HEK293 (cell line): Measurements from ENCODE around the gene TMCC1.

Experiments used
- CTCF ChIA-PET: fragments of 350-600 bp; formaldehyde crosslinking; extraction: SDS; loops from one replicate; lab custom pipeline; 2021; ENCODE audit warnings: antibody characterized with exemption; lab: Yijun Ruan, JAX
- POLR2A ChIA-PET: fragments of 300-600 bp; formaldehyde crosslinking; extraction: SDS; loops from one replicate; lab custom pipeline; 2020; ENCODE audit warnings: antibody characterized with exemption, inconsistent platforms; lab: Yijun Ruan, JAX
- H3K27ac ChIP-seq: fragments of 200-500 bp; sonication (Bioruptor generic); 2 replicates; pipeline ENCODE4 v1.5.1; 2014; ENCODE audit warnings: low read depth, low read length, control low read depth, inconsistent platforms; ENCODE audit errors: extremely low read depth
- H3K36me3 ChIP-seq, 2 experiments: fragments of 200-500 bp in 1 of 2; sonication (Bioruptor generic) in 1 of 2; 1 replicate in 1 of 2; 2 replicates in 1 of 2; pipeline ENCODE4 v1.5.1; 2014 to 2017; ENCODE audit warnings: inconsistent platforms in 2 of 2, low read length in 2 of 2; ENCODE audit not compliant: control insufficient read depth in 2 of 2, insufficient read depth in 1 of 2
- H3K4me1 ChIP-seq: fragments of 200-500 bp; sonication (Bioruptor generic); 2 replicates; pipeline ENCODE4 v1.5.1; 2014; ENCODE audit warnings: mild to moderate bottlenecking, low read length, inconsistent platforms; ENCODE audit not compliant: control insufficient read depth, insufficient read depth
- H3K4me3 ChIP-seq: 2 replicates; pipeline ENCODE4 v1.5.1; 2011; ENCODE audit warnings: low read depth, mild to moderate bottlenecking, control low read depth, low read length, moderate library complexity
- H3K9me3 ChIP-seq: fragments of 200-500 bp; sonication (Bioruptor generic); 2 replicates; pipeline ENCODE4 v1.5.1; 2014; ENCODE audit warnings: low read depth, low read length, inconsistent platforms; ENCODE audit not compliant: control insufficient read depth, insufficient read depth
- SP3 ChIP-seq: fragments of 450-650 bp; formaldehyde crosslinking; IDR thresholded peaks from 2 replicates; pipeline ENCODE4 v1.5.1; 2016; ENCODE audit warnings: missing biosample characterization, missing genetic modification characterization
- YY1 ChIP-seq: fragments of 450-650 bp; formaldehyde crosslinking; IDR thresholded peaks from 2 replicates; pipeline ENCODE4 v1.5.1; 2018; ENCODE audit warnings: missing biosample characterization, missing genetic modification characterization
- ZBTB49 ChIP-seq: fragments of 450-650 bp; formaldehyde crosslinking; IDR thresholded peaks from 2 replicates; pipeline ENCODE4 v1.5.1; 2016; ENCODE audit warnings: missing biosample characterization, missing genetic modification characterization, low read depth
- ZBTB7A ChIP-seq: fragments of 450-650 bp; formaldehyde crosslinking; IDR thresholded peaks from 2 replicates; pipeline ENCODE4 v1.5.1; 2016; ENCODE audit warnings: low read depth, missing biosample characterization, missing genetic modification characterization
- ZNF133 ChIP-seq: fragments of 450-650 bp; formaldehyde crosslinking; IDR thresholded peaks from 2 replicates; pipeline ENCODE4 v1.5.1; 2016; ENCODE audit warnings: missing biosample characterization, missing genetic modification characterization
- ZNF138 ChIP-seq: fragments of 450-650 bp; formaldehyde crosslinking; IDR thresholded peaks from 2 replicates; pipeline ENCODE4 v1.5.1; 2016; ENCODE audit warnings: missing biosample characterization, missing genetic modification characterization, borderline replicate concordance
- ZNF157 ChIP-seq: fragments of 450-650 bp; formaldehyde crosslinking; IDR thresholded peaks from 2 replicates; pipeline ENCODE4 v1.5.1; 2016; ENCODE audit warnings: missing biosample characterization, missing genetic modification characterization
- ZNF184 ChIP-seq: fragments of 450-650 bp; IDR thresholded peaks from 2 replicates; pipeline ENCODE4 v1.5.1; 2018; ENCODE audit warnings: missing biosample characterization, mild to moderate bottlenecking, missing genetic modification characterization
- ZNF23 ChIP-seq: fragments of 450-650 bp; formaldehyde crosslinking; IDR thresholded peaks from 2 replicates; pipeline ENCODE4 v1.5.1; 2016; ENCODE audit warnings: missing biosample characterization, missing genetic modification characterization, borderline replicate concordance
- ZNF248 ChIP-seq: fragments of 450-650 bp; formaldehyde crosslinking; IDR thresholded peaks from 2 replicates; pipeline ENCODE4 v1.5.1; 2017; ENCODE audit warnings: missing biosample characterization, missing genetic modification characterization
- ZNF26 ChIP-seq: fragments of 450-650 bp; formaldehyde crosslinking; IDR thresholded peaks from 2 replicates; pipeline ENCODE4 v1.5.1; 2016; ENCODE audit warnings: missing biosample characterization, missing genetic modification characterization
- ZNF292 ChIP-seq: fragments of 450-650 bp; formaldehyde crosslinking; IDR thresholded peaks from 2 replicates; pipeline ENCODE4 v1.5.1; 2016; ENCODE audit warnings: low read depth, missing biosample characterization, missing genetic modification characterization, borderline replicate concordance
- ZNF341 ChIP-seq: fragments of 450-650 bp; formaldehyde crosslinking; IDR thresholded peaks from 2 replicates; pipeline ENCODE4; 2016; ENCODE audit warnings: low read depth, missing biosample characterization, missing genetic modification characterization
- ZNF416 ChIP-seq: fragments of 450-650 bp; formaldehyde crosslinking; IDR thresholded peaks from 2 replicates; pipeline ENCODE4 v1.5.1; 2016; ENCODE audit warnings: missing biosample characterization, missing genetic modification characterization
- ZNF521 ChIP-seq: fragments of 450-650 bp; formaldehyde crosslinking; IDR thresholded peaks from 2 replicates; pipeline ENCODE4 v1.5.1; 2017; ENCODE audit warnings: missing biosample characterization, mild to moderate bottlenecking, missing genetic modification characterization
- ZNF707 ChIP-seq: fragments of 450-650 bp; formaldehyde crosslinking; IDR thresholded peaks from 2 replicates; pipeline ENCODE4 v1.5.1; 2016; ENCODE audit warnings: missing biosample characterization, missing genetic modification characterization
- TF ChIP-seq, protein P1 (sequence below): fragments of 450-650 bp; formaldehyde crosslinking; IDR thresholded peaks from 2 replicates; pipeline ENCODE4 v1.5.1; 2016; ENCODE audit warnings: missing biosample characterization, missing genetic modification characterization, borderline replicate concordance
- TF ChIP-seq, protein P2 (sequence below): fragments of 450-650 bp; formaldehyde crosslinking; IDR thresholded peaks from 2 replicates; pipeline ENCODE4 v1.5.1; 2016; ENCODE audit warnings: missing biosample characterization, missing genetic modification characterization
- TF ChIP-seq, protein P3 (sequence below): fragments of 450-650 bp; formaldehyde crosslinking; IDR thresholded peaks from 2 replicates; pipeline ENCODE4 v1.5.0; 2017; ENCODE audit warnings: missing biosample characterization, missing genetic modification characterization, borderline replicate concordance
- TF ChIP-seq, protein P4 (sequence below): fragments of 450-650 bp; formaldehyde crosslinking; IDR thresholded peaks from 2 replicates; pipeline ENCODE4 v1.5.1; 2016; ENCODE audit warnings: missing biosample characterization, missing genetic modification characterization

The TMCC1 gene

GRCh38 chr3:129708328-129708861 lies 185.1 kb downstream of the TMCC1 start (continued):
- TF ChIP-seq, protein P1, sequence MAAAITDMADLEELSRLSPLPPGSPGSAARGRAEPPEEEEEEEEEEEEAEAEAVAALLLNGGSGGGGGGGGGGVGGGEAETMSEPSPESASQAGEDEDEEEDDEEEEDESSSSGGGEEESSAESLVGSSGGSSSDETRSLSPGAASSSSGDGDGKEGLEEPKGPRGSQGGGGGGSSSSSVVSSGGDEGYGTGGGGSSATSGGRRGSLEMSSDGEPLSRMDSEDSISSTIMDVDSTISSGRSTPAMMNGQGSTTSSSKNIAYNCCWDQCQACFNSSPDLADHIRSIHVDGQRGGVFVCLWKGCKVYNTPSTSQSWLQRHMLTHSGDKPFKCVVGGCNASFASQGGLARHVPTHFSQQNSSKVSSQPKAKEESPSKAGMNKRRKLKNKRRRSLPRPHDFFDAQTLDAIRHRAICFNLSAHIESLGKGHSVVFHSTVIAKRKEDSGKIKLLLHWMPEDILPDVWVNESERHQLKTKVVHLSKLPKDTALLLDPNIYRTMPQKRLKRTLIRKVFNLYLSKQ (tag by site-specific recombination) = no peak
- TF ChIP-seq YY1 (no peak), ZNF707 (tag by site-specific recombination) (no peak), ZNF521 (tag by site-specific recombination) (no peak), ZNF133 (no peak), SP3 (tag by site-specific recombination) (no peak), ZBTB49 (tag by site-specific recombination) (no peak), ZNF248 (tag by site-specific recombination) (no peak), ZNF184 (tag by site-specific recombination) (no peak), ZNF23 (tag by site-specific recombination) (no peak), ZNF26 (tag by site-specific recombination) (no peak)
- TF ChIP-seq, protein P2, sequence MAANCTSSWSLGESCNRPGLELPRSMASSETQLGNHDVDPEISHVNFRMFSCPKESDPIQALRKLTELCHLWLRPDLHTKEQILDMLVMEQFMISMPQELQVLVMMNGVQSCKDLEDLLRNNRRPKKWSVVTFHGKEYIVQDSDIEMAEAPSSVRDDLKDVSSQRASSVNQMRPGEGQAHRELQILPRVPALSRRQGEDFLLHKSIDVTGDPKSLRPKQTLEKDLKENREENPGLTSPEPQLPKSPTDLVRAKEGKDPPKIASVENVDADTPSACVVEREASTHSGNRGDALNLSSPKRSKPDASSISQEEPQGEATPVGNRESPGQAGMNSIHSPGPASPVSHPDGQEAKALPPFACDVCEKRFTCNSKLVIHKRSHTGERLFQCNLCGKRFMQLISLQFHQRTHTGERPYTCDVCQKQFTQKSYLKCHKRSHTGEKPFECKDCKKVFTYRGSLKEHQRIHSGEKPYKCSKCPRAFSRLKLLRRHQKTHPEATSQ (tag by site-specific recombination) = no peak
- TF ChIP-seq, protein P3, sequence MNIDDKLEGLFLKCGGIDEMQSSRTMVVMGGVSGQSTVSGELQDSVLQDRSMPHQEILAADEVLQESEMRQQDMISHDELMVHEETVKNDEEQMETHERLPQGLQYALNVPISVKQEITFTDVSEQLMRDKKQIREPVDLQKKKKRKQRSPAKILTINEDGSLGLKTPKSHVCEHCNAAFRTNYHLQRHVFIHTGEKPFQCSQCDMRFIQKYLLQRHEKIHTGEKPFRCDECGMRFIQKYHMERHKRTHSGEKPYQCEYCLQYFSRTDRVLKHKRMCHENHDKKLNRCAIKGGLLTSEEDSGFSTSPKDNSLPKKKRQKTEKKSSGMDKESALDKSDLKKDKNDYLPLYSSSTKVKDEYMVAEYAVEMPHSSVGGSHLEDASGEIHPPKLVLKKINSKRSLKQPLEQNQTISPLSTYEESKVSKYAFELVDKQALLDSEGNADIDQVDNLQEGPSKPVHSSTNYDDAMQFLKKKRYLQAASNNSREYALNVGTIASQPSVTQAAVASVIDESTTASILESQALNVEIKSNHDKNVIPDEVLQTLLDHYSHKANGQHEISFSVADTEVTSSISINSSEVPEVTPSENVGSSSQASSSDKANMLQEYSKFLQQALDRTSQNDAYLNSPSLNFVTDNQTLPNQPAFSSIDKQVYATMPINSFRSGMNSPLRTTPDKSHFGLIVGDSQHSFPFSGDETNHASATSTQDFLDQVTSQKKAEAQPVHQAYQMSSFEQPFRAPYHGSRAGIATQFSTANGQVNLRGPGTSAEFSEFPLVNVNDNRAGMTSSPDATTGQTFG (tag by site-specific recombination) = no peak

GRCh38 chr3:129705274-129705673 lies 188.2 kb downstream of the TMCC1 start:
- Histone ChIP-seq H3K36me3 (no peaks in the 10 kb centered on the region), H3K27ac (no peak overlapping the region), H3K4me1 (no peaks in the 10 kb centered on the region), H3K9me3 (no peaks in the 10 kb centered on the region)
- ChIA-PET CTCF (no interaction called here), POLR2A (no interaction called here)
- TF ChIP-seq ZNF292 (tag by site-specific recombination) (no peak), ZNF138 (no peak), ZBTB7A (tag by site-specific recombination) (no peak), ZNF341 (tag by site-specific recombination) (no peak), ZNF157 (tag by site-specific recombination) (no peak), ZNF416 (tag by site-specific recombination) (no peak)
- TF ChIP-seq, protein P4, sequence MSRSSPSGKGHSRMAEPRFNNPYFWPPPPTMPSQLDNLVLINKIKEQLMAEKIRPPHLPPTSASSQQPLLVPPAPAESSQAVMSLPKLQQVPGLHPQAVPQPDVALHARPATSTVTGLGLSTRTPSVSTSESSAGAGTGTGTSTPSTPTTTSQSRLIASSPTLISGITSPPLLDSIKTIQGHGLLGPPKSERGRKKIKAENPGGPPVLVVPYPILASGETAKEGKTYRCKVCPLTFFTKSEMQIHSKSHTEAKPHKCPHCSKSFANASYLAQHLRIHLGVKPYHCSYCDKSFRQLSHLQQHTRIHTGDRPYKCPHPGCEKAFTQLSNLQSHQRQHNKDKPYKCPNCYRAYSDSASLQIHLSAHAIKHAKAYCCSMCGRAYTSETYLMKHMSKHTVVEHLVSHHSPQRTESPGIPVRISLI = no peak
- TF ChIP-seq, all 188 proteins: peak for 0
- H3K4me3 ChIP-seq = no peak overlapping the region
